Suprapubic skin (tissue), 3 donors: ENCODE measurements around the gene MICB.
"Not testable (repeated sequence)": the region's sequence is repeated elsewhere in the genome, so short reads cannot be mapped to it uniquely, and the experiment has no call there.

Source experiments
- POLR2AphosphoS5 ChIP-seq, 3 donors: sonication (generic); formaldehyde crosslinking; IDR thresholded peaks; one replicate each; pipeline ENCODE4 v1.6.1; 2017; ENCODE audit warnings: antibody characterized with exemption in 3 of 3
- TF ChIP-seq, protein P1 (sequence below), 2 donors: fragments of 200-600 bp in 1 of 2; fragments of 450-650 bp in 1 of 2; sonication (generic) in 1 of 2; IDR thresholded peaks; one replicate each; pipeline ENCODE4 v1.5.1; 2016 to 2019; ENCODE audit warnings: antibody characterized with exemption in 2 of 2, mild to moderate bottlenecking in 1 of 2, moderate library complexity in 1 of 2

DNA sequence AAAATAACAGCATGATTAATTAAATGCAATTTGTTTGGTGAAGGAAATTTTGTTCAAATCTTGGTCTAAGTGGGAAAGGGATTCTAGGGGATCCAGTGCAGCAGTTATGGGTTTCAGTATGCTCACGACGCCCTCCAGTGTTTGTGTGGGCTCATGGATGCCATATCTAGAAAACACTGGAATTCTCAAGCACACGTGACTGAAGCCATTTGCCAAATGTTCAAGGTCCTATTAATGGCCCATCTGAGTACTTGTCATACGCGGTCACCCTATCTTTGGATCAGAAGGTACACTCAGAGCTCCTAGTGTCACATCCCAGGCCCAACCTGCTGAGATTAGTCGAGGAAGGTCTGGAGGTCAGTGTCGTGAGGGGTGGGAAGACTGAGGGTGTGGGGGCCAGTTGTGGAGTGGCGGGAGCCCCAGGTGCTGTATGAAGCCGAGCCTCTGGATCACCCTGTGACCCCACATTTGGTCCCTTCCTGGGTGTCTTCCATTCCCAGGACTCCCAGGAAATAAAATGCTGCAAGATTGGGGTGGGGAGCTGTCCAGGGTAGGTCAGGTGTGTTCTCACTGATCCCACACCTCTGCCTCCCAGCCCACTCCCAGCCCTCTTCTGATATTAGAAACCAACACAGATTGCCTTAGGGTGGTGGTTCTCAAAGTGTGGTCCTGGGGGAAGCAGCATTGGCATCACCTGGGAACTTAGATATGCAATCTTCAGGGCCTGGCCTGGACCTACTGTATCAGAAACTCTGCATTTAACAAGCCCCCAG lies 11.7 kb upstream of the MICB start:
- not testable (repeated sequence) for TF ChIP-seq POLR2AphosphoS5 (IDR thresholded peaks at IDR 0.05)
- TF ChIP-seq, protein P1, sequence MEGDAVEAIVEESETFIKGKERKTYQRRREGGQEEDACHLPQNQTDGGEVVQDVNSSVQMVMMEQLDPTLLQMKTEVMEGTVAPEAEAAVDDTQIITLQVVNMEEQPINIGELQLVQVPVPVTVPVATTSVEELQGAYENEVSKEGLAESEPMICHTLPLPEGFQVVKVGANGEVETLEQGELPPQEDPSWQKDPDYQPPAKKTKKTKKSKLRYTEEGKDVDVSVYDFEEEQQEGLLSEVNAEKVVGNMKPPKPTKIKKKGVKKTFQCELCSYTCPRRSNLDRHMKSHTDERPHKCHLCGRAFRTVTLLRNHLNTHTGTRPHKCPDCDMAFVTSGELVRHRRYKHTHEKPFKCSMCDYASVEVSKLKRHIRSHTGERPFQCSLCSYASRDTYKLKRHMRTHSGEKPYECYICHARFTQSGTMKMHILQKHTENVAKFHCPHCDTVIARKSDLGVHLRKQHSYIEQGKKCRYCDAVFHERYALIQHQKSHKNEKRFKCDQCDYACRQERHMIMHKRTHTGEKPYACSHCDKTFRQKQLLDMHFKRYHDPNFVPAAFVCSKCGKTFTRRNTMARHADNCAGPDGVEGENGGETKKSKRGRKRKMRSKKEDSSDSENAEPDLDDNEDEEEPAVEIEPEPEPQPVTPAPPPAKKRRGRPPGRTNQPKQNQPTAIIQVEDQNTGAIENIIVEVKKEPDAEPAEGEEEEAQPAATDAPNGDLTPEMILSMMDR (IDR thresholded peaks at IDR 0.05) = not testable (repeated sequence)
